ENCODE results near the gene MRPS7.

GRCh38 chr17:75250009-75250471 lies 11.6 kb upstream of the MRPS7 start:
- no peak for TF ChIP-seq POLR2A (IDR thresholded peaks at IDR 0.05; ENCODE audit: low read length)
- TF ChIP-seq GATA1 (IDR thresholded peaks at IDR 0.05; ENCODE audit: low read depth, low read length) = no peak
